ENCODE data around the gene YIPF5.

GRCh38 chr5:144205141-144205551 is 34.7 kb upstream of the YIPF5 start:
- TF ChIP-seq CTCF (conservative IDR thresholded peaks at IDR 0.05; ENCODE audit: low read depth, low read length): no peak
- no peak for TF ChIP-seq EZH2 (IDR thresholded peaks at IDR 0.05; ENCODE audit: low read length, unreplicated experiment)

All from PC-3 (cell line).